ENCODE measurements around the gene PAN3. TPM values are rescaled to one million over a fixed set of nuclear protein-coding genes. Genes with fewer than 3 reads are reported as not detected.

PAN3 gene
- total and polyA plus RNA-seq, 7 donors = 5.1 to 43.3 (median 39.2) TPM

DNA sequence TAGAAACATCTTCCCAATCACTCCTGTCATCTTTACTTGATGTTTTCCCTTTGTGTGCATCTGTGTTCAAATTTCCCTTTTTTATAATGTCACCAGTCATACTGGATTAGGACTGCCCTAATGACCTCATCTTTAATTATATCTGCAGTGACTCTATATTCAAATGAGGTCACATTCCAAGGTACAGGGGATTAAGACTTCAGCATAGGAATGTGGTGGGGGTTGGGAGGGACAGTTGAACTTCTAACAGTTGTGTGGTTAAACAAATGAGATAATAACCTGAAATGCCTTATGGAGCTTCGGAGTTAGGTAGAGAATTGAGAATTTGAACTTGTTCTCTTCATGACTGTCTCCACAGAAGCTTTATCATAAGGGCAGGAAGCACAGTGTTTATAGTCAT, 23.0 kb downstream of the PAN3 start:
- TF ChIP-seq EP300 (IDR thresholded peaks at IDR 0.05) (no peak), POLR2AphosphoS5 (IDR thresholded peaks at IDR 0.05) (no peak), POLR2A (IDR thresholded peaks at IDR 0.05) (no peak), CTCF (IDR thresholded peaks at IDR 0.05) (no peak)
- intact Hi-C loops (cut with DNase I) = no loop called here
- no peaks in the 10 kb centered on the region for H3K36me3 ChIP-seq
- H3K4me1 ChIP-seq = peaks cover 0 to 27% (median 19%) of the 10 kb centered on the region in 4 donors
- H3K9me3 ChIP-seq = no peaks in the 10 kb centered on the region
- WGBS, 2 donors = 9 to 29% methylated on average over 1 of the region's 1 CpG
- H3K27me3 ChIP-seq = no peaks in the 10 kb centered on the region
- no peak overlapping the region for H3K27ac ChIP-seq
- H3K4me3 ChIP-seq = no peak overlapping the region
- no peak for DNase-seq

DNA sequence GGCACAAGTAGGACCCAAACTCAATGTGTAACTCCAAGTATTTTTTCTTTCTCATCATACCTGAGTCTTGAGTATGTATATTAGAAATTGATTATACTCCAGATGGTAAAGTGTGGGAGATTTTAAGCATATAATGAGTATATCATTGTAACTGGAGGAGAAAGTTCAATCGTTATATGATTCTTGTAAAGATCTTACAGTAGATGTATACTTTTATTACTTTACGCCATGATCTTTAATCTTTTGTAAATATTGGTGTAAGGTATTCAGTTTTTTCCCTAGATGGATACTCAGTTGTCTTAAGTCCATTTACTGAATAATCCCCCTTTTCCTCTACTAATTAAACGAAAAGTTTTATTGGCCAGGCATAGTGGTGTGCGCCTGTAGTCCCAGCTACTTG, 25.2 kb downstream of the PAN3 start:
- Histone ChIP-seq H3K4me3 (no peak overlapping the region), H3K27me3 (no peaks in the 10 kb centered on the region), H3K4me1 (peaks cover 0 to 27% (median 19%) of the 10 kb centered on the region in 4 donors), H3K36me3 (no peaks in the 10 kb centered on the region), H3K27ac (no peak overlapping the region), H3K9me3 (no peaks in the 10 kb centered on the region)
- no peak for DNase-seq
- intact Hi-C loops (cut with DNase I) = no loop called here
- TF ChIP-seq POLR2AphosphoS5 (IDR thresholded peaks at IDR 0.05) (no peak), POLR2A (IDR thresholded peaks at IDR 0.05) (no peak), EP300 (IDR thresholded peaks at IDR 0.05) (no peak), CTCF (IDR thresholded peaks at IDR 0.05) (no peak)
- whole genome bisulfite sequencing, 2 donors = 16 to 78% methylated on average over 4 of the region's 4 CpGs

GRCh38 chr13:28166257-28166656, 27.9 kb downstream of the PAN3 start:
- DNase-seq = no peak
- Histone ChIP-seq H3K36me3 (no peaks in the 10 kb centered on the region), H3K27ac (no peak overlapping the region), H3K27me3 (no peaks in the 10 kb centered on the region), H3K9me3 (no peaks in the 10 kb centered on the region), H3K4me3 (no peak overlapping the region), H3K4me1 (peaks cover 0 to 14% (median 11%) of the 10 kb centered on the region in 4 donors)
- TF ChIP-seq CTCF (IDR thresholded peaks at IDR 0.05) (no peak), POLR2A (IDR thresholded peaks at IDR 0.05) (no peak), POLR2AphosphoS5 (IDR thresholded peaks at IDR 0.05) (no peak), EP300 (IDR thresholded peaks at IDR 0.05) (no peak)
- WGBS, 2 donors = 85 to 96% methylated on average over 1 of the region's 1 CpG
- intact Hi-C loops (cut with DNase I) = no loop called here

- TF ChIP-seq POLR2A (IDR thresholded peaks at IDR 0.05) = no peak
- no peak for TF ChIP-seq POLR2AphosphoS5 (IDR thresholded peaks at IDR 0.05)
- no peak for TF ChIP-seq EP300 (IDR thresholded peaks at IDR 0.05)
- no peak for TF ChIP-seq CTCF (IDR thresholded peaks at IDR 0.05)
- Histone ChIP-seq H3K9me3 (no peaks in the 10 kb centered on the region), H3K36me3 (peaks cover 0 to under 1% (median 0%) of the 10 kb centered on the region in 4 donors), H3K4me3 (no peak overlapping the region), H3K27ac (no peak overlapping the region), H3K27me3 (no peaks in the 10 kb centered on the region), H3K4me1 (peaks cover 0 to 7% (median 0%) of the 10 kb centered on the region in 4 donors)
- 72 to 86% methylated on average over 5 of the region's 5 CpGs for WGBS, 2 donors
- no peak for DNase-seq
- intact Hi-C loops (cut with DNase I) = no loop called here
Observed at GRCh38 chr13:28171266-28171665, 32.9 kb downstream of the PAN3 start.

DNA sequence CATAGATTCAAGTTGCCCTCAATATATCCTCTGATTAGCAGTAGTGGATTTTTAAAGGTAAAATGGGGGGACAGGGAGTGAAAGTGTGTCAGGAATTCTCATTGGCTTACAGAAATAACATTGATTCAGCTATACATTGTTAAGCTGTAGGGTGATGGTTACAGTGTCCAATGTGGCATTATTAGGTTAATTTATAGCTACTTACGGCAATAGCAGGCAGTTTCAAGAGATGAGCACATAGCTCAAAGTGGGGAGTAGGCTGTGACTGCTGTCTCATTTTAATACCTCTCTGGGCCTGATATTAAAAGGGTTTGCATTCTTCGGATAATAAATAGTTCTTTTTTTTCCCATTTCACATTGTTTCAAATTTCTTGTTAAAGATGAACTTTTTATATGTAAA, 34.6 kb downstream of the PAN3 start:
- no peak for DNase-seq
- intact Hi-C loops (cut with DNase I) = no loop called here
- Histone ChIP-seq H3K4me3 (no peak overlapping the region), H3K27me3 (no peaks in the 10 kb centered on the region), H3K9me3 (no peaks in the 10 kb centered on the region), H3K27ac (no peak overlapping the region), H3K4me1 (peaks cover 0 to 7% (median 0%) of the 10 kb centered on the region in 4 donors), H3K36me3 (peaks cover 0 to 15% (median 0%) of the 10 kb centered on the region in 4 donors)
- WGBS, 2 donors = 48 to 49% methylated on average over 2 of the region's 2 CpGs
- no peak for TF ChIP-seq POLR2AphosphoS5 (IDR thresholded peaks at IDR 0.05)

Measured in sigmoid colon (tissue), 7 donors.